Right lobe of liver (tissue), 4 donors: ENCODE data around the gene TEX12.

ENCODE experiments used
- CTCF ChIP-seq, 4 donors: fragments of 200-600 bp in 3 of 4; fragments of 450-650 bp in 1 of 4; IDR thresholded peaks; one replicate each; pipeline versions ENCODE4 v1.5.1 to v1.8.0; 2016 to 2022; ENCODE audit warnings: antibody characterized with exemption in 4 of 4, mild to moderate bottlenecking in 2 of 4
- POLR2A ChIP-seq: fragments of 450-650 bp; IDR thresholded peaks from one replicate; pipeline ENCODE4 v1.6.1; 2017; ENCODE audit warnings: antibody characterized with exemption, mild to moderate bottlenecking
- donor health status: DM: no; HTN: no; CAD: no.
- donor health status: DM: no; HTN: no; CAD: no.
- donor health status: DM: no; HTN: yes; CAD: no.

GRCh38 chr11:112179601-112180000, 12.4 kb downstream of the TEX12 start:
- TF ChIP-seq POLR2A, result no peak
- no peak for TF ChIP-seq CTCF (IDR thresholded peaks at IDR 0.05)
